ENCODE results near the gene NDST1. TPM values are rescaled to one million over a fixed set of nuclear protein-coding genes. Genes with fewer than 3 reads are reported as not detected.

The NDST1 gene
- polyA plus RNA-seq, 1 donor (not counting 4 experiments of a cell fraction or from before 2014, with no cell fraction given), result 24.9 TPM

GRCh38 chr5:150561192-150561512, 53.2 kb downstream of the NDST1 start:
- peaks cover 0 to 2% of the 10 kb centered on the region in 2 experiments for H3K36me3 ChIP-seq (ENCODE audit: control insufficient read depth in 2 of 2, extremely low read depth in 1 of 2, insufficient read depth in 2 of 2, low read length in 2 of 2)
- H2AFZ ChIP-seq (ENCODE audit: control insufficient read depth, low read length), result no peak overlapping the region
- H3K27ac ChIP-seq (ENCODE audit: control insufficient read depth, insufficient read depth, low read length), result no peak overlapping the region
- H3K9ac ChIP-seq (ENCODE audit: control insufficient read depth, extremely low read depth, insufficient read depth, low read length), result no peak overlapping the region
- DNase-seq (ENCODE audit: low read depth, low spot score) (no peak), FAIRE-seq (no peak)
- no peak overlapping the region for H3K4me2 ChIP-seq (ENCODE audit: control insufficient read depth, extremely low read depth, insufficient read depth, low read depth, low read length)
- no peak overlapping the region for H3K4me3 ChIP-seq (ENCODE audit: control insufficient read depth in 2 of 3, extremely low read depth in 1 of 3, insufficient read depth in 2 of 3, low read depth in 1 of 3, low read length in 3 of 3)
- dilution Hi-C loops (cut with MboI; ENCODE audit: extremely low pct_ligation_motif_present, low sequenced_read_pairs), result no loop called here
- TF ChIP-seq EZH2 (IDR thresholded peaks at IDR 0.05; ENCODE audit: low read length) (no peak), CTCF (optimal IDR thresholded peaks at IDR 0.05 in 1 of 3, IDR thresholded peaks at IDR 0.05 in 1 of 3, conservative IDR thresholded peaks at IDR 0.05 in 1 of 3; ENCODE audit: extremely low read depth in 1 of 3, insufficient read depth in 2 of 3, low read length in 3 of 3) (no peak)
- H3K79me2 ChIP-seq (ENCODE audit: control insufficient read depth, insufficient read depth, low read length), result no peaks in the 10 kb centered on the region
- peaks cover 6% of the 10 kb centered on the region for H3K4me1 ChIP-seq (ENCODE audit: control insufficient read depth, extremely low read depth, insufficient read depth, low read length)
- H4K20me1 ChIP-seq (ENCODE audit: control insufficient read depth, extremely low read depth, insufficient read depth, low read length), result no peaks in the 10 kb centered on the region
- no peaks in the 10 kb centered on the region for H3K27me3 ChIP-seq (ENCODE audit: control insufficient read depth, extremely low read depth, insufficient read depth, low read length)
- peaks cover 3% of the 10 kb centered on the region for H3K9me3 ChIP-seq (ENCODE audit: control insufficient read depth, low read depth, low read length)
- H3K9me1 ChIP-seq (ENCODE audit: control insufficient read depth, extremely low read depth, insufficient read depth, low read length), result no peaks in the 10 kb centered on the region

- H3K4me2 ChIP-seq (ENCODE audit: control insufficient read depth, extremely low read depth, insufficient read depth, low read depth, low read length), result no peak overlapping the region
- FAIRE-seq, result no peak
Observed at GRCh38 chr5:150561571-150562275, 53.8 kb downstream of the NDST1 start.

More at GRCh38 chr5:150561571-150562275, 53.8 kb downstream of the NDST1 start:
- Histone ChIP-seq H3K9me1 (ENCODE audit: control insufficient read depth, extremely low read depth, insufficient read depth, low read length) (no peaks in the 10 kb centered on the region), H3K36me3 (ENCODE audit: control insufficient read depth in 2 of 2, extremely low read depth in 1 of 2, insufficient read depth in 2 of 2, low read length in 2 of 2) (no peaks in the 10 kb centered on the region), H3K9me3 (ENCODE audit: control insufficient read depth, low read depth, low read length) (peaks cover 3% of the 10 kb centered on the region), H4K20me1 (ENCODE audit: control insufficient read depth, extremely low read depth, insufficient read depth, low read length) (no peaks in the 10 kb centered on the region), H3K9ac (ENCODE audit: control insufficient read depth, extremely low read depth, insufficient read depth, low read length) (no peak overlapping the region), H3K4me3 (ENCODE audit: control insufficient read depth in 2 of 3, extremely low read depth in 1 of 3, insufficient read depth in 2 of 3, low read depth in 1 of 3, low read length in 3 of 3) (no peak overlapping the region), H3K4me1 (ENCODE audit: control insufficient read depth, extremely low read depth, insufficient read depth, low read length) (peaks cover 6% of the 10 kb centered on the region), H3K27me3 (ENCODE audit: control insufficient read depth, extremely low read depth, insufficient read depth, low read length) (no peaks in the 10 kb centered on the region), H3K79me2 (ENCODE audit: control insufficient read depth, insufficient read depth, low read length) (no peaks in the 10 kb centered on the region), H3K27ac (ENCODE audit: control insufficient read depth, insufficient read depth, low read length) (no peak overlapping the region), H2AFZ (ENCODE audit: control insufficient read depth, low read length) (no peak overlapping the region)
- DNase-seq (ENCODE audit: low read depth, low spot score), result no peak
- dilution Hi-C loops (cut with MboI; ENCODE audit: extremely low pct_ligation_motif_present, low sequenced_read_pairs), result no loop called here
- TF ChIP-seq CTCF (optimal IDR thresholded peaks at IDR 0.05 in 1 of 3, IDR thresholded peaks at IDR 0.05 in 1 of 3, conservative IDR thresholded peaks at IDR 0.05 in 1 of 3; ENCODE audit: extremely low read depth in 1 of 3, insufficient read depth in 2 of 3, low read length in 3 of 3) (no peak), EZH2 (IDR thresholded peaks at IDR 0.05; ENCODE audit: low read length) (no peak)
